ENCODE results near the gene DENND5A. TPM values are rescaled to one million over a fixed set of nuclear protein-coding genes. Genes with fewer than 3 reads are reported as not detected.

The DENND5A gene
- 194 and 289 TPM in 2 replicates for polyA plus RNA-seq (2011; rRNA removed)
- 288 and 427 TPM in 2 replicates for polyA minus RNA-seq (2011; rRNA and poly(A)+ RNA removed)

- Histone ChIP-seq H3K27me3 (ENCODE audit: control insufficient read depth, insufficient read depth, low read length) (no peaks in the 10 kb centered on the region), H3K36me3 (ENCODE audit: control insufficient read depth, insufficient read depth, low read length) (no peaks in the 10 kb centered on the region), H3K4me3 (ENCODE audit: low read depth, low read length) (peak within 1 kb of the TSS; percentile 93)
- CTCF ChIA-PET = interaction anchor here (0.6 to 1.9 kb wide), 3 partner anchors 13 to 87 kb away, joined by 3 to 9 read pairs (median 4); no protein-coding TSS in a partner anchor
- POLR2A ChIA-PET = interaction anchor here (0.5 to 0.6 kb wide), 2 partner anchors 128 to 224 kb away, joined by 3 read pairs; no protein-coding TSS in a partner anchor
- no peak for DNase-seq (ENCODE audit: low read depth)
- no peak for TF ChIP-seq CTCF (IDR thresholded peaks at IDR 0.05; ENCODE audit: insufficient read depth, low read depth, low read length)
Measured at GRCh38 chr11:9265211-9266131, at the start of gene DENND5A. TSS of gene DENND5A (minus strand) at chr11:9265350. CDS start at chr11:9265069, 281 bp downstream.

GRCh38 chr11:9314291-9315077 lies 49.3 kb upstream of the DENND5A start, which contains the start of gene TMEM41B:
TSS of gene TMEM41B (minus strand) at chr11:9314593. CDS start at chr11:9314441, 152 bp downstream.
- ChIA-PET POLR2A (interaction anchor here (0.5 kb wide), 1 partner anchor 148 kb away, joined by 3 read pairs; no protein-coding TSS in a partner anchor), CTCF (interaction anchor here (0.6 to 1.6 kb wide), 5 partner anchors 15 to 132 kb away, joined by 3 to 5 read pairs (median 4); partner anchors contain the start of gene IPO7)
- peak; percentile 89 for DNase-seq (ENCODE audit: low read depth)
- TF ChIP-seq CTCF (IDR thresholded peaks at IDR 0.05; ENCODE audit: insufficient read depth, low read depth, low read length) = 0 out of 2 replicates have a peak, but pooled peaks have one; percentile 4
- Histone ChIP-seq H3K36me3 (ENCODE audit: control insufficient read depth, insufficient read depth, low read length) (no peaks in the 10 kb centered on the region), H3K27me3 (ENCODE audit: control insufficient read depth, insufficient read depth, low read length) (no peaks in the 10 kb centered on the region), H3K4me3 (ENCODE audit: low read depth, low read length) (peak within 1 kb of the TSS; percentile 88)

GRCh38 chr11:9313648-9314290 lies 48.6 kb upstream of the DENND5A start:
- Histone ChIP-seq H3K36me3 (ENCODE audit: control insufficient read depth, insufficient read depth, low read length) (no peaks in the 10 kb centered on the region), H3K4me3 (ENCODE audit: low read depth, low read length) (peak overlapping the region; percentile 88), H3K27me3 (ENCODE audit: control insufficient read depth, insufficient read depth, low read length) (no peaks in the 10 kb centered on the region)
- no peak for DNase-seq (ENCODE audit: low read depth)
- POLR2A ChIA-PET = interaction anchor here (0.5 kb wide), 1 partner anchor 149 kb away, joined by 3 read pairs; no protein-coding TSS in a partner anchor
- no peak for TF ChIP-seq CTCF (IDR thresholded peaks at IDR 0.05; ENCODE audit: insufficient read depth, low read depth, low read length)
- CTCF ChIA-PET = interaction anchor here (1.0 kb wide), 2 partner anchors 70 to 73 kb away, joined by 3 to 5 read pairs; partner anchors contain the start of gene IPO7

GRCh38 chr11:9310485-9311090 lies 45.4 kb upstream of the DENND5A start:
- H3K4me3 ChIP-seq (ENCODE audit: low read depth, low read length) = no peak overlapping the region
- no peak for TF ChIP-seq CTCF (IDR thresholded peaks at IDR 0.05; ENCODE audit: insufficient read depth, low read depth, low read length)
- POLR2A ChIA-PET = interaction anchor here (0.6 kb wide), 1 partner anchor 47 kb away, joined by 7 read pairs; no protein-coding TSS in a partner anchor
- no peaks in the 10 kb centered on the region for H3K27me3 ChIP-seq (ENCODE audit: control insufficient read depth, insufficient read depth, low read length)
- no peak for DNase-seq (ENCODE audit: low read depth)
- CTCF ChIA-PET = interaction anchor here (1.3 kb wide), 1 partner anchor 173 kb away, joined by 3 read pairs; no protein-coding TSS in a partner anchor
- no peaks in the 10 kb centered on the region for H3K36me3 ChIP-seq (ENCODE audit: control insufficient read depth, insufficient read depth, low read length)

All from BJ (cell line).